Fibroblast of mammary gland (primary cell): ENCODE results near the gene PDIA2.

Source experiments
- DNase-seq: peaks from one replicate; pipeline ENCODE4 v3.0.0-alpha.2; 2010; ENCODE audit warnings: low read depth
- H3K4me3 ChIP-seq: 2 replicates; pipeline ENCODE4 v1.5.1; 2011; ENCODE audit warnings: low read depth, mild to moderate bottlenecking, low read length, moderate library complexity; ENCODE audit not compliant: control insufficient read depth
- CTCF ChIP-seq: conservative IDR thresholded peaks from 2 replicates; pipeline ENCODE4 v1.5.1; 2011; ENCODE audit warnings: low read depth, low read length, inconsistent platforms; ENCODE audit not compliant: control insufficient read depth, insufficient read depth

PDIA2 gene

GRCh38 chr16:268141-269053 is 14.6 kb upstream of the PDIA2 start:
- no peak for TF ChIP-seq CTCF
- no peak overlapping the region for H3K4me3 ChIP-seq
- no peak for DNase-seq

- no peak overlapping the region for H3K4me3 ChIP-seq
- DNase-seq: no peak
- no peak for TF ChIP-seq CTCF
Observed at GRCh38 chr16:269061-269796, 13.7 kb upstream of the PDIA2 start.

GRCh38 chr16:270381-271255 is 12.3 kb upstream of the PDIA2 start:
- H3K4me3 ChIP-seq: no peak overlapping the region
- TF ChIP-seq CTCF: no peak
- no peak for DNase-seq

- H3K4me3 ChIP-seq: no peak overlapping the region
- no peak for DNase-seq
- TF ChIP-seq CTCF: no peak
Observed at GRCh38 chr16:272633-273546, 10.1 kb upstream of the PDIA2 start.

- H3K4me3 ChIP-seq: no peak overlapping the region
- DNase-seq: no peak
- no peak for TF ChIP-seq CTCF
Observed at GRCh38 chr16:273547-274421, 9.2 kb upstream of the PDIA2 start.
